HG02884 (cell line): ENCODE measurements around the gene SGIP1.
"Not testable (repeated sequence)": the region's sequence is repeated elsewhere in the genome, so short reads cannot be mapped to it uniquely, and the experiment has no call there.

Experiments used
- ATAC-seq: cut with Tn5 transposase; IDR thresholded peaks from one replicate; pipeline ENCODE4 v1.9.1; 2021; ENCODE audit warnings: mild to moderate bottlenecking, moderate library complexity; ENCODE audit not compliant: unreplicated experiment

SGIP1 gene

GRCh38 chr1:66725885-66726665 lies 192.1 kb downstream of the SGIP1 start:
- ATAC-seq = peak; percentile 87

- no peak for ATAC-seq
These were observed 194.1 kb downstream of the SGIP1 start for GRCh38 chr1:66728021-66728420.

DNA sequence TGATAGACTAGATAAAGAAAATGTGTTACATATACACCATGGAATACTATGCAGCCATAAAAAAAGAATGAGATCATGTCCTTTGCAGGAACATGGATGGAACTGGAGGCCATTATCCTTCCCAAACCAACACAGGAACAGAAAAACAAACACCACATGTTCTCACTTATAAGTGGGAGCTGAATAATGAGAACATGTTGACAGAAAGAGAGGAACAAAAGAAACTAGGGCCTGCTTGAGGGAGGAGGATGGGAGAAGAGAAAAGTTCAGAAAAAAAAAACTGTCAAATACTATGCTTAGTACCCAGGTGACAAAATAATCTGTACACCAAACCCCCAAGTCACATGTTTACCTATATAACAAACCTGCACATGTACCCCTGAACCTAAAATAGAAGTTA lies 194.8 kb downstream of the SGIP1 start:
- ATAC-seq = not testable (repeated sequence)

GRCh38 chr1:66729119-66729518 lies 195.2 kb downstream of the SGIP1 start:
- no peak for ATAC-seq

GRCh38 chr1:66729523-66729922 lies 195.6 kb downstream of the SGIP1 start:
- ATAC-seq = no peak

DNA sequence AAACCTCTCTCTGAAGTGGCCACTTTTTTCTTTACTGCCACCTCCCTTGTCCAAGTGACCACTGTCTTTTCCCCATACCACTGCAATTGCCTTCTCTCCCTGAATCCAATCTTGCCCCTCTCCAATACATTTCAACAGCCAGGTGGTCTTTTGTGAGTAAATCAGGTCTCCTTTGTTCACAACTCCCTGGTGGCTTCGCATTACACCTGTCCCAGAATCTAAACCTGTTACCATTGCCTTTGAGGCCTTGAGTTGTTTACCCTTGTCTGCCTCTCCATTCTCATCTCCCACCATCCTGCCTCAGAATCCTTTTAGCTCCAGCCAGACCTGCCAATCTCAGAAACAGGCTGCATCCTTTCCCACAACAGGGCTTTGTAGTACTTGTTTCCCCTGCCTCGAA lies 196.5 kb downstream of the SGIP1 start:
- no peak for ATAC-seq

- no peak for ATAC-seq
These were observed 197.4 kb downstream of the SGIP1 start for GRCh38 chr1:66731170-66731865.

- peak; percentile 66 for ATAC-seq
These were observed 198.6 kb downstream of the SGIP1 start for GRCh38 chr1:66732407-66733166.

GRCh38 chr1:66733348-66734017 lies 199.5 kb downstream of the SGIP1 start:
- ATAC-seq = no peak

DNA sequence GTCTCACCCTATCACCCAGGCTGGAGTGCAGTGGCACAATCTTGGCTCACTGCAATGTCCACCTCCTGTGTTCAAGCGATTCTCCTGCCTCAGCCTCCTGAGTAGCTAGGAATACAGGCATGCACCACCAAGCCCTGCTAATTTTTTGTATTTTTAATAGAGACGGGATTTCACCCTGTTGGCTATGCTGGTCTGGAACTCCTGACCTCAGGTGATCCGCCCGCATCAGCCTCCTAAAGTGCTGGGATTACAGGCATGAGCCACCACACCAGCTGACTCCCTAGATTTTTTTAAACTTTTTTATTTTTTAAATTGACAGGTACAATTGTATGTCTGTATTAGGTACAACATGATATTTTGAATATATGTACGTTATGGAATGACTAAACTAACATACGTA lies 200.6 kb downstream of the SGIP1 start:
- not testable (repeated sequence) for ATAC-seq

- ATAC-seq = no peak
These were observed 203.9 kb downstream of the SGIP1 start for GRCh38 chr1:66737836-66738235.

GRCh38 chr1:66739401-66740157 lies 205.6 kb downstream of the SGIP1 start:
- ATAC-seq = peak; percentile 68

- no peak for ATAC-seq
These were observed 211.5 kb downstream of the SGIP1 start for GRCh38 chr1:66745451-66745850.

DNA sequence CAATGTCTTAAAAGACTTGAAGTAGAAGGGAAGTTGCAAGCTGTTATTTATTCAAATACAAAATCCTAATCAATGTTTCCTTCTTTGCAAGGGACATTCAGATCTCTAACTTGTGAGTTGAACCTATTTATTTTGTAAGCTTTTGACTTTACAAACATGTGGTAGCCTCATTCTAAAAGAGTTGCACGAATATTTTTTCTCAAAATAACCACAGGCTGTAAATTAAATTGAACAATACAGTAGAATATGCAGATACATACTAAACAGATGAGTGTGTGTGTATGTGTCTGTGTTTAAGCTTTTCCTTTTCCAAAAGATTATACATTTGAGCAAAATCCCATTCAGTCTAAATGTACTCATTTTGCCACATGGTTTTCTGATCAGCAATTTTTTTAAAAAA lies 213.5 kb downstream of the SGIP1 start:
- ATAC-seq = no peak

GRCh38 chr1:66750577-66750976 lies 216.6 kb downstream of the SGIP1 start:
- ATAC-seq = no peak

GRCh38 chr1:66751160-66751559 lies 217.2 kb downstream of the SGIP1 start:
- ATAC-seq = no peak

DNA sequence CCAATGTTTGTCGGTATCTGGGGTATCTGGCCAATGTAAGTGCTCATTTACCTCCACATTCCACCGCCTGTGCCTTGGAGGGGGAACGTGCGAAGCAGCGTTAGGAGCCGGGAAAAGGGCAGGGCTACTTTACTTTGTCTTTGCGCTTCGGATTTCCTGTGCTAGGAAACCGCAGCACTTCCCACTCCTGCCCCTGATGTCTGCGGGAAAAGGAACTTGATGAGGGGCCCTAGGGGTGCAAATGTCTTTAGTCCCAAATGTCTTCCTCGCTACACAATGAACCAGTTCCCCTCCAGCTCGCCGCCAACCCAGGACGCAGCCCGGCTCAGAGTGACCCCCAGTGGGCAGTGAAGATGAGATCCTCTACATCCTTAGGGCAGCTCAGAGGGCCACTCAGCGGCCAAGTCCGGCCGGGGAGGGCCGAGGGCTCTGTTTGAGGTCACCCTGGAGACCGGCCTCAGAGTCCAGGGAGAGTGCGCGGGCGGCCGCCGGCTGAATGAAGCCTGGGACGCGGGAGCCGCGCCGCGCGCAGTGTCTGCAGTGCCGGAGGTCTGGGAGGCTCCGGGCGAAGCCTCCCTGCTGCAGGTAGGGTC lies 218.1 kb downstream of the SGIP1 start, which contains the start of gene DYNLT5:
Gene DYNLT5, plus strand, starts transcription at position 460 of the 593 bp plus-strand sequence. CDS start 2,200 bp downstream, outside the sequence.
- ATAC-seq = peak; percentile 47

GRCh38 chr1:66752671-66753371 lies 218.9 kb downstream of the SGIP1 start:
- ATAC-seq = no peak

GRCh38 chr1:66757722-66758240 lies 223.8 kb downstream of the SGIP1 start:
- no peak for ATAC-seq
